HCEC 1CT (cell line): ENCODE data around the gene ARHGAP8.
A peak's percentile ranks its signal among the peaks of the same experiment; 100 is the strongest.
"Not testable (repeated sequence)": the region's sequence is repeated elsewhere in the genome, so short reads cannot be mapped to it uniquely, and the experiment has no call there.

ENCODE experiments used
- DNase-seq: peaks from one replicate; pipeline ENCODE4 v3.0.0-alpha.2; 2017

The ARHGAP8 gene

DNA sequence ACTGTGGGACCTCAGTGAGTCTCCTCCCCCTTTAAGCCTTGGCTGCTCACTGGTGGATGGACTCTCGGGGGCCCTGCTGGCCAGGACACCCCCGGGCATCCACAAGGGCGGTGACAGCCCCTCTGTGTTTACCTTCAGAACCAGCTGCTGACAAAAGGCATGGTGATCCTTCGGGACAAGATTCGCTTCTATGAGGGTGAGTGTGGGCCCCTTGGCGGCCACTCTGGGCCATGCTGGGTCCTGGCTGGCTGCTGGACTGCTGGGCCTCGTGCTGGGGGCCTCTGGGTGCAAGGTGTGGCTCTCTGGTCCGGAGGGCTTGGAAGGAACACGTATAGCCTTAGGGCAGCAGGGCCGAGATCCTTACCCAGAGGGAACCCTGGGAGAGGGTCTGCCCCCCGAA is 25.9 kb upstream of the ARHGAP8 start:
- no peak for DNase-seq

DNA sequence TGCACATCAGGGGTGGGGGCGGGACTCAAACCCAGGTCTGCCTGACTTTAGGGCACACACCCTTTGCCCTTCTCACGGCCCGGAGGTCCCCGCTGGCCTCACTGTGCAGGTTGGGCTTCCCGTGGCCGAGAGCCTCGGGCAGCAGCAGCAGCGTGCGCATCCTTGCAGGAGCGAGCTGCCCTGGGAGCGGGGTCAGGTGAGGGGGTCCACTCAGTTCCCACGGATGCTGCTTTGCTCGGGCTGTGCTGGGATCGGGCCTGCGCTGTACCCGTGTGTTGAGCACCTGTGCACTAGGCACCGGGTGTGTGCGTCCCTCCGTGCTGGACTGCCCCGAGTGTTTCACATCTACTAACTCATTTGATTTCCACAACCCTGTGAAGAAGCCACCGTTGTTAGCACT is 25.2 kb upstream of the ARHGAP8 start:
- DNase-seq = no peak

DNA sequence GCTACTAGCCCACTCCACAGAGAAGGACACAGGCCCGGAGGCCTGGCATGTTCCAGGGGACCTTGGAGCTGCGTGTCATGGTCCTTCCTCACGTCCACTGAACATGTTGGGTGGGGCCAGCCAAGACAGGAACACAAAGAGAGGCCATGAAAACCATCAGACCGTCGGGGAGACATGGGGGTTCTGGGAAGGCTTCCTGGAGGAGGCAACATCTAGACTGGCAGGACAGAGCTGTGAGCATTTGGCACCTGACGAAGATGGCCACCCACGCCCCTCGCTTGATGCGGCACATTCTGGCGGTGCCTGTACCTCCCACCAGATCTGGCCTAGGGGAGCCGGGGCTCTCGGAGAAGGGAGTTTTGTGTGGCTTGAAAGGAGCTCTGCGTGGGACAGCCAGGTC is 24.7 kb upstream of the ARHGAP8 start:
- DNase-seq = no peak

DNA sequence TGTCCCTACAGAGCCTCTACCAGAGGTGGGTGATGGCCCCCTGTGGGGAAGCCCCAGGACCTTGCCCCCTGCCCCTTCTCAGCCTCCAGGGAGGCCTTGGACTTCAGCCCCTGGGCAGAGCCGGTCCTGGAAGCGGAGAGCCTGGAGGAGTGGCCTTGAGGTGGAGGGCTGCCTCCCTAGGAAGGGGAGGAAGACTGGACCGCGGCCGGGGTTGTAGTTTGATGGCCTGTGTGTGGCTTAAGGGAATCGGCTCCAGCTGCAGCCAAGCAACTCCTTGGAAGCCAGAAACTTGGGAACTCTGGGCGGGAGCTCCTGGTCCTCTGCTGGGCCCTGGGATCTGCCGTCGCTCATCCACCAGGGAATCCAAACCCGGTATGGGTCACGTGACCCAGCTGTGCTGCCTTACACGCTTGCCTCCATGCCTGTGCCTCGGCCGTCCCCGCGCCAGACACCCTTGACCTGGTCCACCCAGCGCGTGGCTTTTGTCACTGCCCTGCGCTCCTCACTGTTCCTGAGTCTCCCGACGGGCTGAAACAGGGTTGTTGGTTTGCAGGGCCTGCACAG is 23.5 kb upstream of the ARHGAP8 start:
- DNase-seq = no peak

DNA sequence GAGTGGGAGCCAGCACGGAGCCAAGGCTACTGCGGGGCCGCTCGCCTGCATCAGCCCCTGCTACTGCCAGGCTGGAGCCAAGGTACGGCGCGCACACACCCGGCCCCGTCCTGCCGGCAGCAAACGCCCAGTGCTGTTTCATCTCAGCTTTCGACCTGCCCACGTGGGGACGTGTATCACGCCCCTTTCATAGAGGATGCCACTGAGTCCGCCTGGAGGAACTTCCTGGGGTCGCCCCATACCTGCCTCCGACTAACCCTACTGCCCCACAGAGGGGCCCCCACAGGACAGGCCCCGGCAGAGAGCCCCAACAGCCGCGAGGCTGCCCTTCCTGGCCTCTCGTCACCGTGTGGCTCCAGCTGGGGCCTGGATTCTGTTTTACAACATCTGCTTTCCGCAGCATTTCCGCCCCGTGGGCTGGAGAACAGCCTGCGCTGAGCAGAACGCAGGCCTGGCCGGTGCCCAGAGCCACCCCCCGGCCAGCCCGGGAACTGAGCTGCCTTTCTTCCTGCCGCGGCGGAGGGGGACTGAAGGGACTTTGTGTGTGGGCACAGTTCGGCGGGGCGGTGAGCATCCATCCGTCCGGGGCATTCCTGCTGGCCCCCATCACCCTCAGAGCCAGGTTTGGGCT is 22.9 kb upstream of the ARHGAP8 start:
- DNase-seq = peak; percentile 8

DNA sequence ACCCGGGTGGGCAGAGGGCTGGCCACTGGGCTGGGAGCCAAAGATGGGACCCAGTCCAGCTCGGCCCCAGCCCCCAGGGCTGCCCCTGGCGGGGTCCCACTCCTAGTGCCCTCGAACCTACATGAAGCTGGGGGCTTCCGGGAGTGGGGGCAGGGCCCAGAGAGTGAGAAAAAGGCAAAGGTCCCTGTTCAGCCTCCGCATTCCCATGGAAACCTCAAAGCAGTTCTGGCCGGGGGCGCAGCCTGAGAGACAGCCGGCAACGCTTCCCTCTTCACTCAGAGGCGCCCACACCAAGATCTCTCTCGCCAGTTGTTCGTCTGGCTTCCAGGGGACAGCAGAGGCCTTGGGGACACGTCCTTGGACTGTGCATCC is 22.4 kb upstream of the ARHGAP8 start:
- DNase-seq = no peak

DNA sequence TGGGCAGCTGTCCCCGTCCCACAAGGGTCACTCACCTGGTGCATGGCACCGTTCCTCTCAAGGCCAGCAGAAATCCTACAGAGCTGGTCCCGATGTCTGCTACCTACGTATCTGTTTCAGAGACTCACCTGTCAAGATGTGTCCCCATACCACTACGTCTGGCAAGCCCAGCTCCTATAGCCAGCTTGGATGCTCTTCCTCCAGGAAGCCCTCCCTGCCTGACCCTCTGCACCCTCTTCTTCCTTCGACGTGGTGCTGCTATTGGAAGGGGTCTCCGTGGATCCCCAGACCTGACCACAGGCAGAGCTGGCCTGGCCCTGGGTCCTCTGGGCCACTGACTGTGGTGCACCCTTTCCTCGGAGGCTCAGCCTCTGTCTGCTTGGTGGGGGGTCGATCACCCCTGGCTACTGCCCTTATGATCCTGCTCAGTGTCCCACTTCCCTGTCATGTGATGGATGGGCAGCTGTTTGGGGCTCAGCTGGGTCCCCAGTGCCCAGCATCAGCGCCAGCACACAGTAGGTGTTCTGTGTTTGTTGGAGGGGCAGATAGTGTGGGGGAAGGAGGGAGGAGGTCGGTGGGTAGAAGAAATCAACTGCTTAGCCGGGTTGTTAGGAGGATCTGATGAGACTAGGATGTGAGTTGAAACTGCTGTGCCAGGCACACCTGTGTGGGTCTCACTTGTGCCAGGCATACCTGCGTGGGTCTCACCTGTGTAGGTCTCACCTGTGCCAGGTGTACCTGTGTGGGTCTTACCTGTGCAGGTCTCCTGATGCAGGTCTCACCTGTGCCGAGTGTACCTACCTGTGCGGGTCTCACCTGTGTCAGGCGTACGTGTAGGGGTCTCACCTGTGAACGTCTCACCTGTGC is 21.7 kb upstream of the ARHGAP8 start:
- no peak for DNase-seq

DNA sequence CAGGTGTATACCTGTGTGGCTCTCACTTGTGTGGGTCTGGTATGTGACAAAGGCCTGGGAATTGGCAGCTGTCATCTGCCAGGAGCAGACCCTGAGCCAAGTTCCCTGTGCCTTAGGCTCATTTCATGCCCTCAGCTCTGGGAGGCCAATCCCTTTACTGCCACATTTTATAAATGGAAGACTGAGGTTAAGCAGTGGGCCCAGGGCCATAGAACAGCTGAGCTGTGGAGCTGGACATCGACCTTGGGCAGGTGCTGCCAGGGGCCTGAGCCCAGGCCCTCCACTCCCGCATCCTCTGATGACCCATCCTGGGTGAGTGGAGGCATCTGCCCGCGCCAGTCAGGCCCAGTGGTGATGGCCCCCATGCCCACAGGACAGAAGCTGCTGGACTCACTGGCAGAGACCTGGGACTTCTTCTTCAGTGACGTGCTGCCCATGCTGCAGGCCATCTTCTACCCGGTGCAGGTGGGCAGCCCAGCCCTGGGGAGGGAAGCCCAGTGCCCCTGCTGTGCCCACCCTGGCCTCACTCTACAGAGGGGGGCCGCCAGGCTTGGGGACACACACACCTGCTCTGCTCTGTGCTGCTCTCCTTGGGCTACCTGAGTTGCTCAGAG is 20.9 kb upstream of the ARHGAP8 start:
- DNase-seq = no peak

DNA sequence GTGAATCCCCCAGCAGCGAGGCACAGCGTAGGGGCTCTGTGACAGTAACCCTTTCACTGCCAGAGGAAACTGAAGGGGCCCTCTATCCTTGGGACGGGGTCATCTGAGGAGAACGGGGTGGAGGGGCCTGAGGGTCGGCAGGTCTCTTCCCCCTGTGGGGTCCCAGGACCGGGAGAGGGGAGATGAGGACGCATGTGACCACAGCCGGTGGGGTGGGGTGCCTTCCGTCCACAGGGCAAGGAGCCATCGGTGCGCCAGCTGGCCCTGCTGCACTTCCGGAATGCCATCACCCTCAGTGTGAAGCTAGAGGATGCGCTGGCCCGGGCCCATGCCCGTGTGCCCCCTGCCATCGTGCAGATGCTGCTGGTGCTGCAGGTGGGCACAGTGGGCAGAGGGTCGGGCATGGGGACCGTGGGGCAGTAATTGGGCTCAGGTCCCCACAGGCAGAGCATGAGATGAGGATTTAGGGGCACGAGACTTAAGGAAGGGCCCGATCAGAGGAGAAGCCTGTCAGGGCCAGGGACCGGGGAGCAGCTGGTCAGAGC is 20.3 kb upstream of the ARHGAP8 start:
- no peak for DNase-seq

DNA sequence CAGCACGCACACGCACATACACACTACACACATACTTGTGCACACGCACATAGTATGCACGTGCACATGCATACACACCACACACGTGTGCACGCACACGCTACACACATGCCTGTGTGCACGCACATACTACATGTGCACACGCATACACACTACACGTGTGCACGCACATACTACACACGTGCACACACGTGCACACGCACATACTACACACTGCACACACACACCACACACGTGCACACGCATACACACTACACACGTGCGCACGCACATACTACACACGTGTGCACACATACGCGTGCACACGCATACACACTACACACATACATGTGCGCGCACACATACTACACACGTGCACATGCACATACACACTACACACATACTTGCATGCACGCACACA is 19.7 kb upstream of the ARHGAP8 start:
- no peak for DNase-seq

DNA sequence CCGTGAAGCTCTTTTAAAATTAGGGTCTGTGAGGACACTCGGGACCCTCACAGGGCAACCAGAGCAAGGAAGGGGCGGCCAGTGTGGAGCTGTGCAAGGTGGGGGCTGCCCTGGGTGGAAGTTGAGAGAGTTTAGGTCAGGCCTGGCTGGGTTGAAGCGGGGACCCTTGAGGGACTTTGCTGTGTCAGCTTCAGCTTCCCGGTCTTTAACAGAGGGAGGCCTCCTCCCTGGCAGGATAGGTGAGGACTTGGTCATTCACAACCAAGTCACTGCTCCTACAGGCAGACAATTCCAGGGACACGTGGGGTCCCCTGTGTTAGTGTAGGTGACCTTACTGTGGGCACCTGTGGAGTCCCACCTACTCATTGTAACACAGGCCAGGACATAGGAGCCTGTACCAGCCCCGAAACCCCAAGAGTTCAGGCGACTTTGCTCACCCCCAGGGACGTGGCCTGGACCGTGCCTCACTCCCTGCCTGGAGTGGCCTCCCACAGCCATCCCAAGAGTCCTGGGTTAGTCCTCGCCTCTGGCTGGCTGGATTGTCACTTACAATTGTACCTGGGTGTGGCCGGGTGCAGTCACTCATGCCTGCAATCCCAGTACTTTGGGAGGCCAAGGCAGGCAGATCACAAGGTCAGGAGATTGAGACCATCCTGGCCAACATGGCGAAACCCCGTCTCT is 18.8 kb upstream of the ARHGAP8 start:
- no peak for DNase-seq

DNA sequence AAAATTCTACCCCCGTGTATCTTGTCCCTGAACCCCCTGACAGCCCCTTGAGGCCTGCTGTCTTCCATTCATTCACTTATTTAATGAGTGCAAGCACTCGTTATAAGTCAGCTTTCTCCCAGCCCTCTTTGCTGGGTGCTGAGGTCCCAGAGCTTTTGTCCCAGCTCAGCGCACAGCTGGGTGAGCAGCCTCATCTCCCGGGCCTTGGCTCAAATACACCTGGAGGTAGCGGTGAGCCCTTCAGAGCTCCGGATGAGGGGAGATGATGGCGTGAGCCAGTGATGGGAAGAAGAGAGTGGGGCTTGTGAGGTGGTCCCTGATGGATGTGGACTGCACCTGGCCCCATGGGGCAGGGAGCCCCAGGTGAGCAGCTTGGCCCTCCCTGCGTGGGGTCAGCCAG is 18.1 kb upstream of the ARHGAP8 start:
- DNase-seq = no peak

DNA sequence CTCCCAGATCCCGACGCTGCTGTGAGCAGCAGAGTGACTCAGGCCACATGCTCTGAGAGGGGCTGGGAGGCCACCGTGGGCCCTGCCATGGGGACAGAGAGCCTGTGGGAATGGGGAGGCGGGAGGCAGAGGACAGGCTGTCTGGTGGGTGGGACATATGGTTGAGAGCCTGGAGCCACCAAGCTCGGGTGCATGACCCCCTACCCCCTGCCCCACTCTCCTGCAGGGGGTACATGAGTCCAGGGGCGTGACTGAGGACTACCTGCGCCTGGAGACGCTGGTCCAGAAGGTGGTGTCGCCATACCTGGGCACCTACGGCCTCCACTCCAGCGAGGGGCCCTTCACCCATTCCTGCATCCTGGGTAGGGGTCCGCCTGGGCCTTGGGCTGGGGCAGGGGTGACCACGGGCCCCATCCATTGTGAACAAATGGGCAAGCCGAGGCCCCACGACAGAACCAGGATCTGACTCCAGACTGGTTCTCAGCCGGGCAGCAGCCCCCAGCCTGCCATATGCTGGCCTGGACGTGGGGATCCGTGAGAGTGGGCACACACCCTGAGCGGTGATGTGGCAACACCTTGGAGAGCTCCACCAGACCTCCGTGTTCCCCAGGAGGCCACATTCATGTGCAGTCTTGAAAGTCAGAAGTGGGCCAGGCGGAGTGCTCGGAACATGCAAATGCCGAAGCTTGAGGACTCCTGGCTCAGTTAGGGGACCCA is 17.4 kb upstream of the ARHGAP8 start:
- no peak for DNase-seq

DNA sequence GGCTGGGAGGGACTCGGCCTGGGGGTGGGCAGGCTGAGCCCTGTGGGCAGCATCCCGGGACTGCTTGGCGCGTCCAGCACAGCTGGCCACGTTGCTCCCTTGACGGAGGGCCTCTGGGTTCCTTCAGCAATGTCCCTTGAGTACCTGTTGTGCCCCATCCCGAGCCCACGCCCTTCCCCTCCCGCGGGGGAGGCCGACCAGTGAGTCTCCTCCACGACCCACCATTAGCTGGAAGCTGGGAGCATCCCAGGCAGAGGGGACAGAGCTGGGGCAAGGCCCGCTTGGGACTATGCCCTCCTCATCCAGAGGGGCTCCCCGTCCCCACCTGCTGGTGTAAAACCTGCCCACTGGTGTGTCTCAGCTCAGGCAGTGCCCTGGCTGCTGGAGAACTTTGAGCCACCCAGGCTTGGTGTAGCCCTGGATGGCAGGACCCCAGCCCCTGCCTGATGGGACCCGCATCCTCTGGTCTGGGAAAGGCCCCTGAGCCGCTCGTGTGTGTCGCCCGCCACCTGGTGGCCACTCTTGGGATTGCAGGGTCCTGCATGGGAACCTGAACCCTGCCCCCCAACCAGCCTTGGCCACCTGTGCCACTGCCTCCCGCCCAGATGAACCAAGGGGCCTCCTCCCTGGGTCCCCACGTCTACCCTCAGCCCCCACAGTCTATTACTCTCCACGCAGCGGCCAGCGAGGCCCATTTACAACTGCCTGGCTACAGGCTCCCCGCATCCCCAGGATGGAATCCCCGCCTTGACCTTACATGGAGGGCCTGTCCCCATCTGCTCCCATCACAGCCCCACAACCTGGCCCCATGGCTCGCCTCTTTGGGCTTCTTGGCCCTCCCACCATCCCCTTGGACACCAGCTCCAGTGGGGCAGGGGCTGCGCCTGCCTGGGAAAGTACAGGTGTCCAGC is 16.6 kb upstream of the ARHGAP8 start:
- DNase-seq = peak; percentile 15

DNA sequence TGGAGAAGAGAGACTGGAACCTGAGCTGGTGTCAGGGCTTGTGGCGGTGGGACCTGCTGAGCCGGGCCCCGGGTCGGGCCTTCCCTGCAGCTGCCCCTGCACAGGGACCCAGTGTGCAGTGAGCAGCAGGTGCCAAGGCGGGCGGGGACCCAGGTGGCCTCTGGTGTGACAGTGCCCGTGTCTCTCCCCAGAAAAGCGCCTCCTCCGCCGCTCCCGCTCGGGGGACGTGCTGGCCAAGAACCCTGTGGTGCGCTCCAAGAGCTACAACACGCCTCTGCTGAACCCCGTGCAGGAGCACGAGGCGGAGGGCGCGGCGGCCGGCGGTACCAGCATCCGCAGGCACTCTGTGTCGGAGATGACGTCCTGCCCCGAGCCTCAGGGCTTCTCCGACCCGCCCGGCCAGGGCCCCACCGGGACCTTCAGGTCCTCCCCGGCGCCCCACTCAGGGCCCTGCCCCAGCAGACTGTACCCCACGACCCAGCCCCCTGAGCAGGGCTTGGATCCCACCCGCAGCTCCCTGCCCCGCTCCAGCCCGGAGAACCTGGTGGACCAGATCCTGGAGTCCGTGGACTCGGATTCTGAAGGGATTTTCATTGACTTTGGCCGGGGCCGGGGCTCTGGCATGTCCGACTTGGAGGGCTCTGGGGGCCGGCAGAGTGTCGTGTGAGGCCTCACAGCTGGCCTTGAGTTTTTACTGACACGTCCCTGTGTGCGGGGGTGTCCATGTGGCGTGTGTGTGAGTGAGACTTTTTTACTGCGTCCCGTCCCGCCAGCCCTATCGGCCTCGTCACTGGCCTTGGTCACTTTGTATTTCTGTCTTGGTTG is 15.6 kb upstream of the ARHGAP8 start:
- no peak for DNase-seq

DNA sequence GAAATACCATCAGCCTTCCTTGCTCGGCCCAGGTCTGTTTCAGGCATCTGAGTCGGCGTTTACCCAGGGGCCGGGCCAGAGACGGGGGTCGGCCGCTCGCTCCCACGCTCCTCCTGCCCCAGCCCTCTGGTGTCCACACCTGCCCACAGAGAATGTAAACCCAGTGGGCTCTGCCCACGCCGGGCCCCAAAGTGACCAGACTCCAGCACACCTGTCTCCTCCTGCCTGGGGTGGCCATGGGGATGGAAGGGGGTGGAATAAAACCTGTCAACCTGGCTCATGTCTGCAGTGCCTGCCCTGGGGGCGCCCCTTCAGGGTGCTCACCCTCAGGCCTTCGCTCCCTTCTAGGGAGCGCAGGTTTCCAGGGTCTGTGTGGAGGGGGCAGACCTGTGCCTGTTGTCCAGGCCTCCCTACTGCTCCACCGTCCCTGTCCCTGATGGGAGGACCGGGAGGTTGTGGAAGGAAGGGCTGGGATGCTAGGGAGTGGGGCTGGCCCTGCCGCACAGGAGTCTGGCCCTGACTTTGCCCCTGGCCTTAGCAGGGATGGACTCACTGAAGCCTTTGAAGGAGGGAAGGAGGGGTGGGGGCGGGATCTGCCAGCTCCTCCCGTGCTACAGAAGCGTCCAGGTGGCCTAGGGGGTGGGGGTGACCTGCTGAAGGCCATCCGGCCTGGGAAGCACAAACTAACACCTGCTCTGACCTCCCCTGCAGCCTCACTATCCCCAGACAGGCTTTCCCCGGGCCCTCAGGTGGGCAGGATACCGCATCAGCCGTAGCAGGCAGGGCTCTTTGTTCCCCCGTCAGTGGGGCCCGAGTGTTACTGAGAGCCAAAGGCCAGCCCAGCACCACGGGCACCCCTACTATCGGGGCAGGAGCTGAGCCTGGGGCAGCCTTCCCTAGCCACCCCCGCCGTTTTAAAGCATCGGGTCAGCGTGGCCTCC is 14.7 kb upstream of the ARHGAP8 start:
- DNase-seq = no peak

DNA sequence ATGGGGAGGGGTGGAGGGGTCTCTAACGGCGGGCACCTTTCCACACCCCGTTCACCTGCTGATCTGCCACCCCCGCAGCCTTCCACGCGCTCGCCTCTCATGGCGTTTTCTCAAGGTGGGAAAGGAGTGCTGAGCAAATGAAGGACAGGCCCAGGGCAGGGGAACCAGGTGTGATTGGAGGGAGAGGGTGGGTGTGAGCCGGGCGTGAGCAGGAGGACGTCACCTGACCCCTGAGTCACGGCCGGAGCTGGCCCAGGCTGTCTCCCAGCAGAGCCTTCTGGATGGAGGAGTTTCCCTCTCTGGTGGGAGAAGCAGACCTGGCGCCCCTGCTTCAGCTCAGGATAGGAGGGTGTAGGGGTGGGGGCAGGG is 14.0 kb upstream of the ARHGAP8 start:
- DNase-seq = no peak

DNA sequence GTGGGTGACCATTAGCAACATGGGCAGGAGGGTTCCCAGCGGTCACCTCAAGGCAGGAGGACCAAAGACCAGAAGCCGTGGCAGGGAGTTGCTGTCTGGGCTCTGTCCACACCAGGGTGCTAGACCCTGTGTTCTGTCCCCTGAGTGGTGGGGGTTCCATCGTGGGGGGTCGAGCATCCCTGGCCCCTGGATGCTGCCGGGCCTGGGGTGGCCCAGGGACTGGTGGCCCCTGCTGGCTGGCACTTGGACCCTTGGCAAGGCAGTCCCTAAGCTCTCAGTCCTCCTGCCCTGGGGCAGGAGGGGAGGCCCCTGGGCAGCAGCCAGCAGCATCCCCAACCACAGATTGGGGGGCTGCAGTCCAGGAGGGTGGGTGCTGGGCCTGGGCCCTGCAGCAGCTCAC is 13.4 kb upstream of the ARHGAP8 start:
- no peak for DNase-seq

DNA sequence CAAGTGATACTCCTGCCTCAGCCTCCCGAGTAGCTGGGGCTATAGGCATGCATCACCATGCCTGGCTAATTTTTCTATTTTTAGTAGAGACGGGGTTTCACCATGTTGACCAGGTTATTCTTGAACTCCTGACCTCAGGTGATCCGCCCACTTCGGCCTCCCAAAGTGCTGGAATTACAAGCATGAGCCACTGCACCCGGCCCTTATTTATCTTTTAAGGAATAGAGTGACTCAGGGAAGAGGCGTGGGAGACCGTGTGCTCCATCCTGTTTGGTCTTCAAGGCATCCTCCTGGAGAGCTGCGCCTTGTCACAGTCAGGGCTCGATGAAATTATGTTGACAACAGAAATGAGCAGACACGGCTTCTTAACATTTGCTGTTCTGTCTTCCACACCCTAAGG is 12.7 kb upstream of the ARHGAP8 start:
- not testable (repeated sequence) for DNase-seq
